Heart right ventricle (tissue), 16 donors: ENCODE measurements around the gene SKIC8. TPM values are rescaled to one million over a fixed set of nuclear protein-coding genes. Genes with fewer than 3 reads are reported as not detected.

Source experiments
- ATAC-seq, 8 donors: fragments of 200-7000 bp; cut with Tn5 transposase; one replicate each; pipeline ENCODE4 v1.9.1; 2020; ENCODE audit warnings: mild to moderate bottlenecking in 8 of 8, moderate library complexity in 8 of 8, moderate number of reproducible peaks in 1 of 8
- DNase-seq, 2 donors: peaks; one replicate each; pipeline ENCODE4 v3.0.0-alpha.2; 2020
- H3K27ac ChIP-seq, 10 donors: fragments of 200-600 bp; sonication (generic) in 2 of 10; one replicate each; pipeline versions ENCODE4 v1.5.0 to v1.8.0; 2020 to 2022; ENCODE audit warnings: mild to moderate bottlenecking in 3 of 10
- H3K27me3 ChIP-seq, 7 donors: fragments of 200-600 bp; one replicate each; pipeline ENCODE4 v1.8.0; 2021 to 2022; ENCODE audit warnings: mild to moderate bottlenecking in 2 of 7
- H3K36me3 ChIP-seq, 9 donors: fragments of 200-600 bp; sonication (generic) in 1 of 9; one replicate each; pipeline versions ENCODE4 v1.5.0 to v1.8.0; 2020 to 2022; ENCODE audit warnings: mild to moderate bottlenecking in 2 of 9
- H3K4me1 ChIP-seq, 9 donors: fragments of 200-600 bp; sonication (generic) in 1 of 9; one replicate each; pipeline versions ENCODE4 v1.5.0 to v1.8.0; 2020 to 2022; ENCODE audit warnings: mild to moderate bottlenecking in 4 of 9
- H3K4me3 ChIP-seq, 10 donors: fragments of 200-600 bp; sonication (generic) in 2 of 10; one replicate each; pipeline versions ENCODE4 v1.5.0 to v1.8.0; 2020 to 2022; ENCODE audit warnings: mild to moderate bottlenecking in 7 of 10, moderate library complexity in 2 of 10
- H3K9me3 ChIP-seq, 11 donors: fragments of 200-600 bp in 10 of 11; sonication (generic) in 2 of 11; one replicate each; pipeline versions ENCODE4 v1.5.0 to v1.8.0; 2013 to 2022; ENCODE audit warnings: mild to moderate bottlenecking in 2 of 11, control low read depth in 1 of 11, moderate library complexity in 1 of 11
- WGBS, 2 donors: extraction: QIAGEN DNeasy Blood & Tissue Kit; methylation state at CpG; one replicate each; pipeline ENCODE4 v1.1.7; 2013; ENCODE audit warnings: inconsistent platforms in 1 of 2; 5-methylcytosine and 5-hydroxymethylcytosine counted together
- intact Hi-C, 10 donors: fragments of 100-400 bp; cut with DNase I; formaldehyde crosslinking; loops; one replicate each; pipeline versions ENCODE4 v1.11.1 to v1.14.2; 2022
- polyA plus RNA-seq, 2 donors: library from polyadenylated mRNA; stranded (reverse); fragments of 200-250 nt; gene quantifications; one replicate each; pipeline ENCODE4 v1.2.3, GENCODE V29; 2013
- total RNA-seq, 10 donors: library from RNA; stranded (reverse); fragmentation: NEBNext Ultra II Directional in 3 of 10; extraction: Animal tissue kit (Norgen Biotek cat#: 25700) in 3 of 10; gene quantifications; one replicate each; pipeline versions ENCODE4 v1.2.1 to v1.2.4, GENCODE V29; 2021 to 2023
- TF ChIP-seq, protein P1 (sequence below), 9 donors: fragments of 200-600 bp; sonication (generic) in 2 of 9; IDR thresholded peaks; one replicate each; pipeline versions ENCODE4 v1.5.0 to v1.8.0; 2021 to 2022; ENCODE audit warnings: antibody characterized with exemption in 9 of 9, mild to moderate bottlenecking in 5 of 9, moderate library complexity in 1 of 9
- donor health status: Arrhythmogenic right ventricular cardiomyopathy.
- donor health status: ischemic (EF 13 %, LVEDD 7.1; RV severe dilation, severe dysfunction).
- donor health status: healthy with polysubstance abuse.
- donor health status: DM: no; HTN: yes; CAD: no.
- donor health status: DM: no; HTN: no; CAD: no.
- donor health status: ischemic (EF 25% LVEDD 6.9; RV normal size, moderate dysfunction).
- donor health status: ischemic (EF 25% LVEDD 5.7; RV mildly dilated, moderate dysfunction).
- donor health status: healthy.
- donor health status: DM: yes; HTN: yes; CAD: no.
- donor health status: Ischemic cardiomyopathy.
- donor health status: ischemic (EF 35%, LVEDD 5.7; RV mildly dilated, moderate dysfunction).
- donor health status: nonischemic (EF 11% LVEDD 7.7; RV severe dilation, severe dysfunction).
- donor health status: DM: yes; HTN: yes; CAD: no.
- donor health status: PGD.
- donor health status: ischemic (EF 29% LVEDD 5.4; RV normal size, mild dysfunction).
- donor health status: nonischemic (EF 23%, LVEDD 6.1; RV moderate dilation, normal function).

SKIC8 gene
- total and polyA plus RNA-seq, 12 donors, result 24.0 to 37.0 (median 27.2) TPM

DNA sequence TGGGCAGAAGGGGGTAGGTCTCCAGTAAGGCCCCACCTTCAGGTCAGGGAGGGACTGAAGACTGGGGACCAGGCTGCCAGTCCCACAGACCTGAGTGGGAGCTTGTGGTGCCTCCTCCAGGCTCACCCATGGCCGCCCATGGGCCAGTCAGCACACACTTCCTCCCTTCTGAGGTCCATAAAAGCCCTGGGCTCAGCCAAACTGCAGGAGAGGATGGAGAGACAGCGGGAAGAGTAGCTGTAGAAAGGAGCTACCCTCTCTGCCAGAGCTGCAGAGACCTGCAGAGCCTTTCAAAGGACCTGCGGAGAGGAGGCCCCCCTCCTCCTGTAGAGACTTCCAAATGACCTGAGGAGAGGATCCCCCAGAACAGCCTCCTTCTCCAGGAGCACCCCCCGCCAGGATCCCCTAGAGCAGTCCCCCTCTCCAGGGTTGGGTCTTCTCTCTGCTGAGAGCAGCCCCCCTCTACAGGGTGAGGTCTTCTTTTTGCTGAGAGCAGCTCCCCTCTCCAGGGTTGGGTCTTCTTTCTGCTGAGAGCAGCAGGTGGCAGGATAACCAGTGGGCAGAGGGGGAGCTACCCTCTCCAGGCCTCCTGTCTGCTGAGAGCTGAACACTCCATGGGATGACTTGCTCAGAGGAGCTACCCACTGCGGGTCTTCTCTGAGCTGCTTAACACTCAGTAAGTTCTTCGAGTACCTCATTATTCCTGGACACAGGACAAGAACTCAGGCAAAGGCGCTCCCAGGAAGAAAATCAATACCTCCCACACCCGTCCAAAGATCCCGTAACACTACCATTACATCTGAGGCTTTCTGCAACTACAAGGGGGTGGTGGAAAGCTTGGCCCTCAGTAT is 5.0 kb upstream of the SKIC8 start:
- no peaks in the 10 kb centered on the region for H3K9me3 ChIP-seq
- 87% methylated on average over 9 of the region's 9 CpGs for WGBS, 2 donors
- no peak for DNase-seq
- peaks cover 0 to 33% (median 8%) of the 10 kb centered on the region in 7 donors for H3K27me3 ChIP-seq
- TF ChIP-seq, protein P1, sequence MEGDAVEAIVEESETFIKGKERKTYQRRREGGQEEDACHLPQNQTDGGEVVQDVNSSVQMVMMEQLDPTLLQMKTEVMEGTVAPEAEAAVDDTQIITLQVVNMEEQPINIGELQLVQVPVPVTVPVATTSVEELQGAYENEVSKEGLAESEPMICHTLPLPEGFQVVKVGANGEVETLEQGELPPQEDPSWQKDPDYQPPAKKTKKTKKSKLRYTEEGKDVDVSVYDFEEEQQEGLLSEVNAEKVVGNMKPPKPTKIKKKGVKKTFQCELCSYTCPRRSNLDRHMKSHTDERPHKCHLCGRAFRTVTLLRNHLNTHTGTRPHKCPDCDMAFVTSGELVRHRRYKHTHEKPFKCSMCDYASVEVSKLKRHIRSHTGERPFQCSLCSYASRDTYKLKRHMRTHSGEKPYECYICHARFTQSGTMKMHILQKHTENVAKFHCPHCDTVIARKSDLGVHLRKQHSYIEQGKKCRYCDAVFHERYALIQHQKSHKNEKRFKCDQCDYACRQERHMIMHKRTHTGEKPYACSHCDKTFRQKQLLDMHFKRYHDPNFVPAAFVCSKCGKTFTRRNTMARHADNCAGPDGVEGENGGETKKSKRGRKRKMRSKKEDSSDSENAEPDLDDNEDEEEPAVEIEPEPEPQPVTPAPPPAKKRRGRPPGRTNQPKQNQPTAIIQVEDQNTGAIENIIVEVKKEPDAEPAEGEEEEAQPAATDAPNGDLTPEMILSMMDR (IDR thresholded peaks at IDR 0.05), result no peak
- peaks cover 0 to 23% (median 0%) of the 10 kb centered on the region in 9 donors for H3K4me1 ChIP-seq
- H3K4me3 ChIP-seq, result no peak overlapping the region
- intact Hi-C loops, result loop anchor here in 7 of 10 donors (5.0 to 10.0 kb wide), 3 partner anchors 118 to 200 kb away; partner anchors contain the start of gene HYKK (in 1 of the 7)
- no peaks in the 10 kb centered on the region for H3K36me3 ChIP-seq
- no peak overlapping the region for H3K27ac ChIP-seq
- no peak for ATAC-seq

DNA sequence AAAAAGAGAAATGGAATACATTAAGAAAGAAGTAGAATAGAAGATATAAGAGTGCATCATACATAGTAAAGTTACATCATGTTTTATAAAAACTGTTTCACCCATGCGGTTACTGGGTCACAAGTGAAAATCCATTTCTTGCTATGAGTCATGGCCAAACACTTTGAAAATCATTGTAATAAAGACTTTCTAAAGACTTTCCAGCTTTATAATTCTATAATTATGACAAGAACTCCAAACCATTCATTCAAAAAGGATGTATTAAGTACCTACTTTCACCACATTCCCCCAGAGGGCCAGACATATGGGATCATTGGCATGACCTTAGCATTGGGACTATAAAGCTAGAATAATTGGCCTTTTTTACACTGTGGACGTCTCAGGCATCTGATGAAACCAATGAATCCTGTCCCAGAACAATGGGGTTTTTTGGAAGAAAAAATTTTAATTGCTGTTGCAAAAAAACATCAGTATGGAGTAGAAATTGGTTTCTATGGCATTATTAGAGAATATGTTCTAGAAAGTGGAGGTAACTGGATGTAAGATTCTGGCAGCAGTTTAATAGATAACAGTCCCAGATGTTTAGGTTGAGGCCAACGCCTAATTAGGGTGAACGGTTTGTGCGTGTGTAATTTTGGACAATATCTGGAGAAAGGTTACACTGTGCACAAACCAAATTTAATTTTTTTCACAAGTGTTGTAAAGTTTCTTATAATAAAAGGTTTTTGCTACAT is 3.3 kb upstream of the SKIC8 start:
- no peak overlapping the region for H3K4me3 ChIP-seq
- no peaks in the 10 kb centered on the region for H3K9me3 ChIP-seq
- no peak for ATAC-seq
- 74 to 76% methylated on average over 5 of the region's 5 CpGs for WGBS, 2 donors
- no peaks in the 10 kb centered on the region for H3K36me3 ChIP-seq
- TF ChIP-seq, protein P1 (IDR thresholded peaks at IDR 0.05), result no peak
- H3K4me1 ChIP-seq, result peaks cover 6 to 27% (median 13%) of the 10 kb centered on the region in 9 donors
- H3K27ac ChIP-seq, result no peak overlapping the region
- DNase-seq, result no peak
- intact Hi-C loops, result loop anchor here in 1 of 10 donors (10.0 kb wide), 1 partner anchor 202 kb away; the partner anchor contains the start of gene HYKK
- H3K27me3 ChIP-seq, result peaks cover 0 to 23% (median 8%) of the 10 kb centered on the region in 7 donors

DNA sequence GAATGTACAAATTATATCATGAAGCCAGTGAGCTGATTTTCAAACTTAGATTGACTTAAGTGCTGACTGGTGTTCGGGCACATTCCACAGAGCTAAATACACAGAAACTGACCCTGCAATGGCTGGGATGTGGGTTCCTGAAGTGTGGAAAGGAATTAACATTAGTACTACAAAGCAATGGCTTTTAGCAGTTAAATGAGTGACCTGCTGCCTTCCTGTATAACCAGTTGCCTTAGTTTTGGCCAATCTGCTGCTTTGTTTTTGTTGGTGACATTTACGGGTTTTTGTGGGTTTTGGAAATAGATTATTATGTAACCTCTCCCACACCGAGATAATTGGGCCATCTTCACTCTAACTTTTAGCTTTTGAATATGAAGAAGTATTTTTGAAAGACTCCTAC is 2.4 kb upstream of the SKIC8 start:
- no peaks in the 10 kb centered on the region for H3K36me3 ChIP-seq
- H3K27ac ChIP-seq, result no peak overlapping the region
- DNase-seq, result no peak
- intact Hi-C loops, result loop anchor here in 1 of 10 donors (10.0 kb wide), 1 partner anchor 203 kb away; the partner anchor contains the start of gene HYKK
- H3K4me3 ChIP-seq, result no peak overlapping the region
- no peak for ATAC-seq
- H3K27me3 ChIP-seq, result peaks cover 0 to 15% (median 8%) of the 10 kb centered on the region in 7 donors
- WGBS, 2 donors, result 29 to 50% methylated on average over 3 of the region's 3 CpGs
- H3K9me3 ChIP-seq, result no peaks in the 10 kb centered on the region
- TF ChIP-seq, protein P1 (IDR thresholded peaks at IDR 0.05), result no peak
- H3K4me1 ChIP-seq, result peaks cover 6 to 28% (median 17%) of the 10 kb centered on the region in 9 donors

DNA sequence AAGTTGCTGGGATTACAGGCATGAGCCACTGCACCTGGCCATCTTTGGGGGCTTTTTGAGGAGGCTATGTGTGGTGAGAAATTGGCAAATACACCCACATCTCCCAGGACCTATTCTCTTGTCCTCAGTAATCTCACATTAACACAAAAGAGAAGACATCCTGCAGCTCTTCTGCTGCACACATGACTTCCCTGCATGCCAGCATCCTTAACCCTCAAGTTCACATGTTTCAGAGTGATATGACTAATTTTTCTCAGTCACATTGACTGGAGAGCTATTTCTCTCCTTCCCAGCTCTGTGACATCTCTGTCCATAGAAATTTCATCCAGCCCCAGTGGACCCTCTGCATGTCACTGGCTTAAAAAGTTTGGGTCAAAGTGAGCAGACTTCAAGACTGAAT is 1.9 kb upstream of the SKIC8 start:
- ATAC-seq (no peak), DNase-seq (no peak)
- no peak overlapping the region for H3K4me3 ChIP-seq
- peaks cover 0 to 15% (median 8%) of the 10 kb centered on the region in 7 donors for H3K27me3 ChIP-seq
- no peak overlapping the region for H3K27ac ChIP-seq
- H3K36me3 ChIP-seq, result no peaks in the 10 kb centered on the region
- H3K4me1 ChIP-seq, result peaks cover 6 to 28% (median 17%) of the 10 kb centered on the region in 9 donors
- intact Hi-C loops, result loop anchor here in 1 of 10 donors (10.0 kb wide), 1 partner anchor 203 kb away; the partner anchor contains the start of gene HYKK
- TF ChIP-seq, protein P1 (IDR thresholded peaks at IDR 0.05), result no peak
- no peaks in the 10 kb centered on the region for H3K9me3 ChIP-seq
